Glomerular endothelial cell (primary cell): ENCODE measurements around the gene NDUFA8. TPM values are rescaled to one million over a fixed set of nuclear protein-coding genes. Genes with fewer than 3 reads are reported as not detected.

Source experiments
- DNase-seq: peaks from one replicate; pipeline ENCODE4 v3.0.0-alpha.2; 2011; ENCODE audit warnings: low read depth, low spot score; ENCODE audit errors: extremely low read depth
- total RNA-seq: library from RNA; depleted of rRNA; stranded (reverse); fragments of >200 nt; gene quantifications from 2 replicates; pipeline ENCODE4 v1.2.3, GENCODE V29; 2015

The NDUFA8 gene
- total RNA-seq, 1 donor from 2014 or later: 49.5 TPM

DNA sequence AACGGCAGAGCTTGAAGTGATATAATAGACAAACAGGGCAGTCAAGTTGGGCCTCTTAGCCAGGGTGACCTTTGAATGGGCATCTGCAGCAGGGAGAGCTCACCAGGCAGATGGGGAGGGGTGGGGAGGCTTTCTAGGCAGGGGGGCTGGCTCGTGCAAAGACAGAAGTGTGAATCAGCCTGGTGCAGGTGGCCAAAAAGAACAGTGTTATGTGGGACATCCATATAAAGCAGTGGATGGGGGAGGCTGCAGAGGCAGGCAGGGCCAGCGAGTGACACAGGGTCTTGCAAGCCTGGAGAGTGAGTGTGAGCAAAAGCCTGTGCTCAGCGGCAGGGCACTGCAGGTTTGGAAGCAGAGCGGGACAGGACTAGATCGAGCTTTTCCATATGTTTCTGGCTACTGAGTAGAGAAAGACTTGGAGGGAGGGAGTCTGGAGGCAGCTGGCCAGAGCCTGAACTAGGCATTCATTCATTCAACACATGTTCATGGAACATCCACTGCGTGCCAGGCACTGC lies 52.2 kb downstream of the NDUFA8 start:
- no peak for DNase-seq

DNA sequence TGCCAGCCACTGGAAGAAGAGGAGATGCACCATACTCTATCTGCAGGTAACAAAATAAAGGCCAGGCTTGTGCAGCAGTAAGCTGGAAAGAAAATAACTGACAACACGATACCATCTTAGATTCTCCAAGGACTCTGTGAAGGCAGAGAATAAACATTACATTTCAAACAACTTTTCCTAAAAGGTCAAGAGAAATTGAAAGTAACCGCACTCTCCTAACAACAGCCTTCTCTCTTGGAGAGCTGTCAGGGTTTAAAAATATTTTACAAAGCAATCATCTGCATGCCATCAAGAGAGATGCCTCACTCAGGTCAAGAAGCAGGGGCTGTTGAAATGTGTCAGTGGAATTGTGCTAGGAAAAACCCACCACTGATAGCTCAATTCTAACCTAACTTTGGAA lies 53.0 kb downstream of the NDUFA8 start:
- no peak for DNase-seq

DNA sequence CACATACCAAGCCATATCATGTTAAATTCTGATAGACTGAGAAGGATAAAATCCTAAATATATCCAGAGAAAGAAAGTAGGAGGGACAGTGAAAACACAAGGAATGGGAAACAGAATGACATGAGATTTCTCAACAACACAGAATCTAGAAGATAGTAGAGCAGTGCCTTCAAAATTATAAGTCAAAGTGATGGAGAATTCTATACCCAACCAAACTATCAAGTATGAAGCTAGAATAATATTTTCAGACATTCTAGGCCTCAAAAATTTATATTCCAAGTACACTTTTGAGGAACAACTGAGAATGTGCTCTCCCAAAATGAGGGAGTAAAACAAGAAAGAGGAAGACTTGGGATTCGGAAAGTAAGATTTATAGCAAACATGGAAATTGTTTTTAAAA lies 55.6 kb downstream of the NDUFA8 start:
- no peak for DNase-seq

DNA sequence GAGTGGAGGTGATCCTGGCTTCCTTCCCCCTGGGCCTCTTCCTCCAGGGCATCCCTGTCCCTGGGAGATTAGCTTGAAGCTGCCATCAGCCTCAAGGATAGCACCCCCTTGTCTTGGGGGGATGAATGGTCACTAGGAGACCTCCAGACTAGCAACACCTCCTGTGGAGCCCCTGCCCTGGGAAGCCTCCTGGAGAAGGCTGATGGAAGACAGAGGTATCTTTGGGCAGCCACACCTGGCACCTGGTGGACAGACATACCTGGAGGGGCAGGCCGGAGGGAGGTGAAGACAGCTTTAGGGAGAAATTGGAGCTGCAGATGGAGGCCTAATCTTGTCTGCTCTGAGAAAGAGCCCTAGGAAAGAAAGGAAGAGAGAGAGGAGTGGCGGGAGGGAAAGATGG lies 57.4 kb downstream of the NDUFA8 start:
- DNase-seq: no peak

DNA sequence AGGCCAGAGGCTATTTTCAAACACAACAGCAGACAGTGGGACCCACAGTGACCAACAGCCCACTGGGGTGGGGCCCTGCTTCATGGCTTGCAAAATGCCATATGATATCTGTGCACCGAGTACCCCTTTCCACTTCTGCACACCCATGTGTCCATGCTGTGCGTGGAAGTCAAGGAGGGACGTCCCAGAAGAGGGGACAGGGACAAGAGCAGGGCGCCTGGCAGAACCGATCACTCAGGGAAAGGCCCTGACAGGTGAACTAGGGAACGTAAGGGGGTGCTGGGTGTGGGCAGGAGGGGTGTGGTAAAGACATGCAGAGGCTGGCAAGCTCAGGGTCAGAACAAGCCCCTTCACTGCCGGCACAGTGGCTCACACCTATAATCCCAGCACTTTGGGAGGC lies 58.8 kb downstream of the NDUFA8 start:
- DNase-seq: no peak

DNA sequence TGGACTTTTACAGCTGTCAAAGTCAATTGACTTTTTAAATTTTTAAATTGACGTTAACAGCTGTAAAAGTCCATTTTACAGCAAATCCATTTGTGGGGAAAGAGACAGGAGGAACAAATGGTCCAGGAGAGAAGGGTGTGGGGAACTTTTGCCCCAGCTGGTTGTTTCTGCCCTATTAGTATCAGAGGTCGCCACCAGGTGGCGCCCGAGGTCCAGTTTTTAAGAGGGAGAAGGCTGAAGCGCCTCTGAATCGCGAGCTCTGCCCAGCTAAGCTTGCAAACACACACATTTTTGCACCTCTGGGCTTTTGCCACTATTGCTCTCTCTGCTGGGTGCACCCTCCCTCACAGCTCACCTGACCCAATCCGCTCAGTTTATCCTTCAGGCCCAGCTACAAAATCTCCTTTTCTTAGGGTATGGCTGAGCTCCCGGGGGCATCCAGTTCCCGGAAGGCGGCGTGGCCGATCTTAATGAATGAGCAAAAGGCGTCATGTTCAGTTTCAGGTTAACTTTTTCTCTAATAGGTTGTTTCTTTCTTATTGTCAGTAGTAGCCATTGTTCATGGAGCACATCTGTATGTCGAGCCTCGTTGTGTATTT lies 60.2 kb downstream of the NDUFA8 start:
- no peak for DNase-seq

DNA sequence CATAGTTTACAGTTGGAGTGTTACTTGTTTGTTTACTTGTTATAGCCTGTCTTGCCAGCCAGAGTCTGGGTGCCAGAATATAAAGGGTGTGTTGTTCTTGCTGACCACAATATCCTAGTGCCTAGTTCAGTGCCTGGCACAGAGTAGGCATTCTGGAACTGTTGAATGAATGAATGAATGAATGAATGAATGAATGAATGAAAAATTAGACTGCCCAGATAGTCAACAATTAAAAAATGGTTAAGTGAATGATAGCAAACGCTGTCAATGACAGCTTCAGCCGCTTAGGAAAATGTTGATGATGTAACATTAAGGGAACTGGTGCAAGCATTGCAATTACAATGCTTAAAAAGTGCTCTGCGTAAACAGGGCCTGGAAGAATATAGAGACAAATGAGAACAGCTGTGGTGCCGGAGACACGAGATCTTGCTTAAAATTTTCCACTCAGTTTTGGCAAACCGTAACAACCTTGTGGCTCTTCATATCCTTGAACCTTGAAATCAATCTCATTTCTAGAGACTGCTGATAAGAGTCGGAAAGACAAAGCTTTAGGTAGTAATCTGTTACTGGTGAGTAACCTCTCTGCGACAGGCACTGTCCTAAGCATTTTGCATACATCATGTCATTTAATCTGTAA lies 61.8 kb downstream of the NDUFA8 start:
- no peak for DNase-seq

DNA sequence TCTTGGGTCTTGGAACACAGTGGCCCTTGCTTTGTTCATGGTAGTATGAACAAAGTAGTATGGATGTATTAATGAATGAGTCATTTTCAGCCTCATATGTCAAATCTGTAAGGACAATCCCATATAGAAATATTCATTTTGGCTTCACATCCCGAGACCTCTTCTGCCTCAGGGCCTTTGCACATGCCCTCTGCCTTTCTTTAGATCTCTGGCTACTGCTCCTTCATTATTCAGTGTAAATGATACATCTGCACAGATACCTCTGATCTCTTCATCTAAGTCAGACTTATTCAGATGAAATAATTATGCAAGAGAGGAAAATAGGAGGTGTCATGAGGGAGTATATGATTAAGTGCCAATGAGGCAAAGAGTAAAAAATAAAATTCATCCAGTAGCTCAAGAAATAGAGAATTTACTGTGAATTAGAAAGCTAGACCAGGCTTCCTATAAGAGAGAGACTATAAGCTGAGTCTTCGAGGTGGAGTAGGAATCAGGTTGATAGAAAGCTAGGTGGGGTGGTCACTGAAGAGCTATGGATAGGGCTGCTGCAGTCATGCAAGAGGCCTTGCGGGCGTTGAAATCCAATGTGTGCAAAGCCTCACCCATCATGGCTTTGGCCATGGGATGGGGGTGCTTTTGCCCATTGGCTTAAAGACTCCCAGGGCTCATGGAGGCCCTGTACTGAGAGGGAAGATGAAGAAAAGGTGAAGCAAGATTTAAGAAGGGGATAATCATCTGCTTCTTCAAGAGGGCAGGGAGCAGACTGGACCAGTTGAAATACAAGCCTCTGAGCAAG lies 62.8 kb downstream of the NDUFA8 start:
- DNase-seq: no peak

DNA sequence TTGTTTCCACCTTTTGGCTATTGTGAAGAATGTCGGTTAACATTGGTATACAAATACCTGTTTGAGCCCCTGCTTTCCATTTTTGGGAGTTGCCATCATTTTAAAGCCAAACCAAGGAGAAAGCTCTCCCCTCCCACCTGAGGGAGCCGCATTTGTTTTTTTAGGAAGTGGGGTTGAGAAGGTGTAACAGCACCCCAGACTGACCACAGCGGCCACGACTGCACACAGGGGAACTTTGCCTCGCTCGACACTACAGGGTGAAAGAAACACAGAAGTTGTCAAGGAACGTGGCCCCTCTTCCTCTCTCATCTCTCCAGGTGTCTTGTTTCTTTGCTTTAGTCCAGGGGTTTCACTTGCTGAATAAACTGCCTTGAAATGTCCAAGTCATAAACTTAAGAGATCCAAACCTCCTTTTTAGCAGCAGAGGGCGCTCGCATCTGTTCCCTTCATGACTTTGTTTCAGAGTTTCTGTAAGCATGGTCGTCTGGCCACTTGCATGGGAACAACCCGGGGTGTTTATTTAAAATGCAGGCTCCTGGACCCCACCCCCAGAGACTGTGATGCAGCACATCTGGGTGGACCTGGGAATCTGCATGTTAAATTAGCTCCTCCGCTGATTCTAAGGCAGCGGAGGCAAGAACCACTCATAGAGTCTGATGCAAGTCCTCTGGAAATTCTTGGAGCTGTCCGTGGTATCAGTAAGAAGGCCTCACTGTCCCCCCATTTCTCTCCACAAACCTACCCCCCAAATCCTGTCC lies 64.4 kb downstream of the NDUFA8 start:
- peak; percentile 52 for DNase-seq

Other genes starting within 250 kb of the NDUFA8 start
- 4.6 and 8.2 TPM in 2 replicates for gene TTLL11, start 66.5 kb downstream of the NDUFA8 start, total RNA-seq
- gene MORN5, start 129 bp upstream of the NDUFA8 start, total RNA-seq: 3.6 TPM in 1 of 2 replicates, not detected in the other
- gene LHX6, start 69.2 kb upstream of the NDUFA8 start, total RNA-seq: 31.7 and 32.0 TPM in 2 replicates
- gene RBM18, start 105.1 kb upstream of the NDUFA8 start, total RNA-seq: 8.7 and 16.9 TPM in 2 replicates
- 20.2 and 26.7 TPM in 2 replicates for gene MRRF, start 105.1 kb upstream of the NDUFA8 start, total RNA-seq
- 1.1 and 4.2 TPM in 2 replicates for gene PTGS1, start 211.2 kb upstream of the NDUFA8 start, total RNA-seq